Suppressor macrophage treated with lipopolysaccharide for 4 hours (primary cell): ENCODE data around the gene CDX2.

ENCODE experiments used
- DNase-seq: peaks from one replicate; pipeline ENCODE4 v3.0.0-alpha.2; 2020

Gene CDX2

GRCh38 chr13:27963491-27963890 lies 5.6 kb downstream of the CDX2 start:
- DNase-seq = no peak

- DNase-seq = no peak
Measured at GRCh38 chr13:27962982-27963381, 6.1 kb downstream of the CDX2 start.

GRCh38 chr13:27962128-27962841 lies 6.8 kb downstream of the CDX2 start:
- DNase-seq = no peak

GRCh38 chr13:27961227-27962085 lies 7.7 kb downstream of the CDX2 start:
- DNase-seq = no peak

GRCh38 chr13:27960362-27961226 lies 8.5 kb downstream of the CDX2 start:
- peak; percentile 63 for DNase-seq

- no peak for DNase-seq
Measured at GRCh38 chr13:27959976-27960361, 9.1 kb downstream of the CDX2 start.

- no peak for DNase-seq
Measured at GRCh38 chr13:27956576-27957300, 12.4 kb downstream of the CDX2 start.

- peak; percentile 37 for DNase-seq
Measured at GRCh38 chr13:27955014-27955591, 14.0 kb downstream of the CDX2 start.

GRCh38 chr13:27954406-27954851 lies 14.7 kb downstream of the CDX2 start:
- DNase-seq = peak; percentile 23

- DNase-seq = peak; percentile 87
Measured at GRCh38 chr13:27953676-27954405, 15.3 kb downstream of the CDX2 start.

- peak; percentile 20 for DNase-seq
Measured at GRCh38 chr13:27952876-27953675, 16.0 kb downstream of the CDX2 start.

GRCh38 chr13:27942972-27943371 lies 26.1 kb downstream of the CDX2 start:
- DNase-seq = no peak

GRCh38 chr13:27933580-27934328 lies 35.4 kb downstream of the CDX2 start:
- no peak for DNase-seq

GRCh38 chr13:27933118-27933517 lies 36.0 kb downstream of the CDX2 start:
- DNase-seq = no peak

GRCh38 chr13:27929868-27930267 lies 39.2 kb downstream of the CDX2 start:
- DNase-seq = no peak

- DNase-seq = no peak
Measured at GRCh38 chr13:27928805-27929753, 40.0 kb downstream of the CDX2 start.

GRCh38 chr13:27928353-27928804 lies 40.7 kb downstream of the CDX2 start:
- DNase-seq = no peak
